ENCODE measurements around the gene UCHL3.
A peak's percentile ranks its signal among the peaks of the same experiment; 100 is the strongest.

The UCHL3 gene

GRCh38 chr13:75550159-75550567, 572 bp downstream of the UCHL3 start:
- DNase-seq, result peak; percentile 83 to 85 (median 84)

DNA sequence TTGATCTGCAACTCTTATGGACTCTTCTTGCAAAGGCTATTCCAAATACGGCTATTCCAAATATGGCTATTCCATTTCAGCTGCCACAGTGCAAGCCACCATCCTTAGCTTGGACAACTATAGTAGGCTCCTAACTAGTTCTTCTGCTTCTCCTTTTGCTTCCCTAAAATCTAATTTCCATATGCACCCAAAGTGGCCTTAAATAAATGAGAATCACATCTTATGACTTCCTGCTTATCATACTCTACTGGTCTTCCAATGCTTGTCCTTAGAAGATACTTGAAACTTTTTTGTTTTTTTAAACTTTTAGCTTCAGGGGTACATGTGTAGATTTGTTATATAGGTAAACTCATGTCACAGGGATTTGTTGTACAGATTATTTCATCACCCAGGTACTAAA, 4.9 kb downstream of the UCHL3 start:
- no peak for DNase-seq

DNA sequence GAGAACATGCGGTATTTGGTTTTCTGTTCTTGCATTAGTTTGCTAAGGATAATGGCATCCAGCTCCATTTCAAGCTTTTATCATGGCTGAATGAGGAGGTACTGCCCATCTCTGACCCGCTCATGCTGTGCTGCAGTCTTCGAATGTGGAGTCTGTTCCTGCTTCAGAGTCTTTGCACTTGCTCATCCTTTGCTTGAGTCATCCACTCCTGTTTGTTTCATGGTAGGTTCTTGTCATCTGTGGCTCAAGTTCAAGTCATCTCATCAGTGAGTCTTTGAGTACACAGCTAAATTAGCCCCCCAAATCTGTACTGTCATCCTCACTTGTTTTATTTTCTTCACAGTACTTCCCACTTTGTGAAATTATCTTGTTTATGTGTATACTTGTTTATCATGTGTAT, 5.4 kb downstream of the UCHL3 start:
- DNase-seq, result peak in 1 of 3 donors; percentile 33

DNA sequence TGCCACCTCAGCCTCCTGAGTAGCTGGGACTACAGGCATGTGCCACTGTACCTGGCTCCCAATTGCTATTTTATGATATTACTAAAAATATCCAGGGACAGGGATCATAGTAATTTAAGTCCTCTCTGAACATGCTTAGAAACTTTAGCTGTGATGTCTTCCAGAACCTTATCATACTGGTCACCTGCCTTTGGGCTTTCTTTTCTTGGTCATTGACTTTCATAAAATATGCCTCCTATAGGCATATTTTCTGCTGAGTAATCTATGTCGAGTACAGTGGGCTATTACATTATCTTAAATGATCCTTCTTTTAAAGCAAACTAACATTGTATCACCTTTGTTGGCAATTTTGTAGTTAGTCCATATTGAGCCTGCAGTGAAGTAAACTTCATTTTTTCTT, 6.2 kb downstream of the UCHL3 start:
- DNase-seq, result no peak

DNA sequence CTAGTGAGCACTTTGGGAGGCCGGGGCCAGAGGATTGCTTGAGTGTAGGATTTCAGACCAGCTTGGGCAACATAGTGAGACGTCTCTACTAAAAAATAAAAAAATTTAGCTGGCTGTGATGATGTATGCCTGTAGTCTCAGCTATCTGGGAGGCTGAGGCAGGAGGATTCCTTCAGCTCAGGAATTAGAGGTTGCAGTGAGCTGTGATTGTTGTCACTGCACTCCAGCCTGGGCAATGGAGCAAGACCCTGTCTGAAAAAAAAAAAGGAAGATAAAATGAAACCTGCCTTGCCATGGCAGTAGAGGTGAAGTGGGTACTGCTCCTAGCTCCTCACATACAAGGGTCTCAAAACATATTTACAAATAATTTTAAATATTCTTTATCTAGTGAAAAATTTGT, 7.4 kb downstream of the UCHL3 start:
- DNase-seq, result no peak

DNA sequence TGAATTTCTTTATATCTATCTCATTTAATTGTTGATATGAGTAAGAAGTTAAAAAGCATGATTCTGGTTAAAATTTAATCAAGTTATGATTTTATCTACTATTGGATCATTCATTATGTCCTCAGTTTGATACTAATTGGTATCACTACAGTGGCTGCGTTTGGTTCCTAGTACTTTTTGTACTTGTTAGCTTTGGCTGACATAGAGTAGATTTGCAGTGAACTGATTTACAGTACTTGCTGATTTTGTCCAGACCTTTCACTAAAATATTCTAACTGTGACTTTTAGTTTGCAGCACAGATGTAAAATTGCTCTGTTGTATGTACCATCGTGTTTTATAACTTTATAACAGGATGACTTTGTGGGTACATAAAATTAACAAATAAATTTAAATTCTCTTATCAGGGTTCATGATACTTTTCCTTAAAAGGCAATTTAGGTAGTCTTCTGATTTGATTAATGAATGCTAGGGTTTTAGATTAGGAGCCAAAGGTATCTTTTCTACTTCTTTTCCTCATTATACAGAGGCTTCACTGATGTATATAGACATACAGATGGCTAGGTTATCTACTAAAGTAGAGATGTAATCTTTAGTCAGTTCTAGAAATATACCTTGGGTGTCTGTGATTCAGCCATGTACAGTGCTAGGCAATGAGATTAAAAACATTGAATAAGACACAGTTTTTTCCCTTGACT, 8.7 kb downstream of the UCHL3 start:
- no peak for DNase-seq

DNA sequence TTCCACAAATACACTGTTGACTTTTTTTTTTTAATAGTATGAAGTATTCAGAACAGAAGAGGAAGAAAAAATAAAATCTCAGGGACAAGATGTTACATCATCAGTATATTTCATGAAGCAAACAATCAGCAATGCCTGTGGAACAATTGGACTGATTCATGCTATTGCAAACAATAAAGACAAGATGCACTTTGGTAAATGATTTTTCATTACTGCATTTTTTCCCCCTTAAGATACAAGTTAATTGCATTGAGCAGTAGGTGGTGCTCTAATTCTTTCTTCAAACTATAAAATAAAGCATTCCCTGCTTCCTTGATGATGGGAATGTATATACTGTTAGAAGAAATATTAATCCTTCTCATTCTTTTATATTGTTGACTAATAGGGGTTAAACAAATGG, 17.1 kb downstream of the UCHL3 start:
- DNase-seq, result peak in 1 of 3 donors; percentile 22

GRCh38 chr13:75569576-75569975, 20.0 kb downstream of the UCHL3 start:
- DNase-seq, result no peak

GRCh38 chr13:75579529-75579928, 29.9 kb downstream of the UCHL3 start:
- no peak for DNase-seq

- DNase-seq, result no peak
Observed at GRCh38 chr13:75581874-75582640, 32.5 kb downstream of the UCHL3 start.

DNA sequence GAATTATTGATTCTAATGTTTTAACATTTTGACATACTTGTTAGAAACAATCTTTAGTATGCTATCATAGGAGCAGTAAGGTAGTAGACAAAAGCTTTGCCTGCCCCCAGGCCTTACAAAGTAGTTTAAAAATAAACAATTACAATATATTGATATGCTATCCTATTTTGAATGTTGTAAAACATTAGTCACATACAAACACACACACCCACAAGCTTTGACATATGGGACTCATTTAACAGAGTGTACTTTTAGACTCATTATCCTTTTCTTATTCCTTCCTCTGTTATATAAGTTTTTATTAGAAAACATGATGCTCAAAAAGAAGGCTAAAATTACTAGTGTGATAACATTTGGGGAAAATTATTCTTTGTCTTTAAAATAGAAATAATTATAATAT, 33.5 kb downstream of the UCHL3 start:
- DNase-seq, result no peak

DNA sequence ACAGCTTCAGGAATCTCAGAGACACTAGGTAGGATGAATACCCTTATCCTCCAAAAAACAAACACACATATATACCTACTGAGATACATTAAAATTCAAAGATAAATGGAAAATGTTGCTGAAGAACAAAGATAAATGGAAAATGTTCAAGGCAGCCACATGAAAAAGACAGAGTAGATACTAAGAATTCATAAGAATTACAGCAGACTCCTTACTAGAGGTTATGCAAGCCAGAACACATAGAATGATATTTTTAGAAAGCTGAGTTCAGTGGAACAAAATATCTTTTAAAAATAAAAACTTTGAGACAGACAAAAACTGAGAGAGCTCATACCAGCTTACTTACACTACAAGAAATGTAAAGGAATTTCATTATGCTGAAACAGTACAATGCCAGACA, 35.6 kb downstream of the UCHL3 start:
- DNase-seq, result no peak

DNA sequence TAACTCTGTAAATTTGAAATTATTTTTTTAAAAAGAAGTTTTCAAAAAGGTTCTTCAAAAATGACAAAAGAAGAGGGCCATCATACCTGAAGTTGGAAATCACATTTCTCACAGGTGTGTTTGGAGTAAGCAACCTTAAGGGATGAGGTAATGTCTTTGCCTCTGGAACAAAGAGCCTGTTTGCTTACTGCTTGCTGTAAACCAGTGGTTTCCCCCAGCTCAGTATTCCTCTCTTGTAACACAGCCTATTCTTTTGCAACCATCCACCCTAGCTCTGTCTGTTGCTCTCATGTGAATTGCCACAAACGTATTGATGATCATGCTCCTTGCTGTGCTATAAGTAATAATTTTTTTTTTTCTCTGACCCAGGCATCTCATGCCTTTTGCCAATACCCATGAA, 38.1 kb downstream of the UCHL3 start:
- DNase-seq, result peak; percentile 16 to 37 (median 22)

GRCh38 chr13:75596657-75597182, 47.1 kb downstream of the UCHL3 start:
- no peak for DNase-seq

- no peak for DNase-seq
Observed at GRCh38 chr13:75600371-75600770, 50.8 kb downstream of the UCHL3 start.

DNA sequence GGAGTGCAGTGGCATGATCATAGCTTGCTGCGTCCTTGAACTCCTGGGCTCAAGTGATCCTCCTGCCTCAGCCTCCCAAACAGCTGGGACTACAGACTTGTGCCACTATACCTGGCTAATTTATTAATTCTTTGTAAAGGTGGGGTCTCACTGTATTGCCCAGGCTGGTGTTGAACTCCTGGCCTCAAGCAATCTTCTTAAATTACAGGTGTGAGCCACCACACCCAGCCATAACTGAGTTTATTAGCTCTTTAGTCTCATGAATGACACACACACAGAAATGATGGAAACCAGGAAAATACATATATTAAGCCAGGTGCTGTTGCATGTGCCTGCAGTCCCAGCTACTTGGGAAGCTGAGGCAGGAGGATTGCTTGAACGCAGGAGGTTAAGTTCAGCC, 53.4 kb downstream of the UCHL3 start:
- DNase-seq, result no peak

- DNase-seq, result no peak
Observed at GRCh38 chr13:75607447-75607846, 57.9 kb downstream of the UCHL3 start.

GRCh38 chr13:75610466-75610865, 60.9 kb downstream of the UCHL3 start:
- no peak for DNase-seq

GRCh38 chr13:75612354-75612753, 62.8 kb downstream of the UCHL3 start:
- DNase-seq, result no peak

GRCh38 chr13:75617230-75617629, 67.6 kb downstream of the UCHL3 start:
- DNase-seq, result no peak

DNA sequence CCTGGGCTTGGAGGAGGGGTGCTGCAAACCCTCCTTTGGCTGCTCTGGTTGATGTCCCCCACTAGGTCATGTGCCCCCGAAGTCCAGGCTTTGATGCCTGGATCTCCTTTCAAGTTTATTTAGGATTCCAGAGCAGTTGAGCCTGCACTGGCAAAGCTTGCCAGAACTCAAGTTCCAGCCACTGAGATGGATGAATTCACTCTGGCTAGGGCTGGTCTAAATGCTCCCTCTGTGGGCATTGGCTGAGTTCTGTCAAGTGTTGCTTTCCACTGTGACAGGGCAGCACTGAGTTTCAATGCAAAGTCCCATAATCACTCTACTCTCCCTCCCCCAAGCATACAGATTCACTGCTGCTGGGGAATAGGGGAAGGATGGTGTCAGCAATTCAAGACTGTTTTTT, 68.7 kb downstream of the UCHL3 start:
- no peak for DNase-seq

GRCh38 chr13:75620020-75620419, 70.4 kb downstream of the UCHL3 start:
- no peak for DNase-seq

DNA sequence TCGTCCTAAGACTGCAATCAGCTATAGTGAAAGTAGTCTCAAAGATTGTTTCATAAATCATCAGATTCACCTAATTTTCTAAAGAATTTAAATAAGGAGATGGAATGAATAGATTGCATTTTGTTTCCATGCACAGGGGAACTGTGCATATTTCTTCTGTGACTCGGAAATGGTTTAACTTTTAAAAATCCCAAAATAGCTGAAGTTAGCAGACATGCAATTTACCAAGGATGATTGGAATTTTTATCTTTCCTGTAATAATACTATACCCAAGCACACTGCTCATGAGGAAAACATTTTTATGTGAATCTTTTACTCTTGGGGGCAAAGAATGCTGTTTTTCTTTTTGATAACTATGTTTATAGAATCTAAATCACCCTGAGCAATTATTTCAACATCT, 71.6 kb downstream of the UCHL3 start:
- DNase-seq, result no peak

GRCh38 chr13:75628801-75629200, 79.2 kb downstream of the UCHL3 start:
- no peak for DNase-seq
